GM12892 (cell line): ENCODE measurements around the gene NEUROG3.

ENCODE experiments used
- POLR2A ChIP-seq: IDR thresholded peaks from 2 replicates; pipeline ENCODE4 v1.6.1; 2011; ENCODE audit warnings: low read depth, low read length, control low read depth
- POLR2AphosphoS5 ChIP-seq: IDR thresholded peaks from 2 replicates; pipeline ENCODE4 v1.6.1; 2011; ENCODE audit warnings: low read depth, low read length, control low read depth
- TAF1 ChIP-seq: IDR thresholded peaks from 2 replicates; pipeline ENCODE4 v1.6.1; 2011; ENCODE audit warnings: low read depth, mild to moderate bottlenecking, control low read depth, low read length, borderline replicate concordance

- TF ChIP-seq POLR2A (no peak), POLR2AphosphoS5 (no peak), TAF1 (no peak)
These were observed 2.0 kb upstream of the NEUROG3 start for GRCh38 chr10:69575164-69575722.
